SIG-M5 treated with dmso at 0.1 percent for 504 hours (cell line): ENCODE results near the gene SLC25A48.
A peak's percentile ranks its signal among the peaks of the same experiment; 100 is the strongest.
"Not testable (repeated sequence)": the region's sequence is repeated elsewhere in the genome, so short reads cannot be mapped to it uniquely, and the experiment has no call there.

Experiments
- DNase-seq: peaks from one replicate; lab custom pipeline; 2025; ENCODE audit not compliant: unreplicated experiment; lab: John Stamatoyannopoulos, UW

SLC25A48 gene

GRCh38 chr5:135829681-135830383, 4.6 kb upstream of the SLC25A48 start:
- peak; percentile 62 for DNase-seq

GRCh38 chr5:135830384-135830700, 4.1 kb upstream of the SLC25A48 start:
- DNase-seq: no peak

- DNase-seq: no peak
Measured at GRCh38 chr5:135830876-135831275, 3.6 kb upstream of the SLC25A48 start.

GRCh38 chr5:135831439-135831838, 3.0 kb upstream of the SLC25A48 start:
- no peak for DNase-seq

GRCh38 chr5:135831851-135832555, 2.5 kb upstream of the SLC25A48 start:
- no peak for DNase-seq

GRCh38 chr5:135832941-135833920, 1.2 kb upstream of the SLC25A48 start:
- DNase-seq: no peak

GRCh38 chr5:135833961-135834638, 363 bp upstream of the SLC25A48 start:
- no peak for DNase-seq

- DNase-seq: no peak
Measured at GRCh38 chr5:135835766-135836165, 1.3 kb downstream of the SLC25A48 start.

- not testable (repeated sequence) for DNase-seq
Measured at GRCh38 chr5:135838395-135838794, 3.9 kb downstream of the SLC25A48 start.

- DNase-seq: no peak
Measured at GRCh38 chr5:135839566-135839965, 5.1 kb downstream of the SLC25A48 start.

GRCh38 chr5:135840959-135841358, 6.5 kb downstream of the SLC25A48 start:
- no peak for DNase-seq

- DNase-seq: no peak
Measured at GRCh38 chr5:135842737-135843136, 8.3 kb downstream of the SLC25A48 start.

- no peak for DNase-seq
Measured at GRCh38 chr5:135843571-135844337, 9.3 kb downstream of the SLC25A48 start.

- DNase-seq: no peak
Measured at GRCh38 chr5:135846311-135846710, 11.8 kb downstream of the SLC25A48 start.

GRCh38 chr5:135847976-135848375, 13.5 kb downstream of the SLC25A48 start:
- no peak for DNase-seq

- DNase-seq: no peak
Measured at GRCh38 chr5:135850231-135850630, 15.8 kb downstream of the SLC25A48 start.

- DNase-seq: no peak
Measured at GRCh38 chr5:135850671-135851070, 16.2 kb downstream of the SLC25A48 start.

GRCh38 chr5:135851186-135851914, 16.9 kb downstream of the SLC25A48 start:
- no peak for DNase-seq
